GM12878 (cell line): ENCODE data around the gene SMTNL2. TPM values are rescaled to one million over a fixed set of nuclear protein-coding genes. Genes with fewer than 3 reads are reported as not detected.

Experiments
- ATAC-seq: fragments of 200-7000 bp; cut with Tn5 transposase; 3 replicates; pipeline ENCODE4 v1.9.1; 2020; ENCODE audit warnings: mild to moderate bottlenecking, moderate library complexity
- BruUV-seq: library from RNA; stranded (reverse); fragments of 400-500 nt; replicated peaks from 2 replicates; lab custom pipeline; 2021; lab: Mats Ljungman, UMichigan
- CTCF ChIA-PET: fragments of 300-600 bp; sonication (Branson Sonifier 250); formaldehyde crosslinking; extraction: SDS; loops from one replicate; lab custom pipeline; 2021; ENCODE audit warnings: inconsistent platforms; lab: Yijun Ruan, JAX
- POLR2A ChIA-PET: fragments of 350-600 bp; formaldehyde crosslinking; extraction: SDS; loops from one replicate; lab custom pipeline; 2021; ENCODE audit warnings: inconsistent platforms; lab: Charles Lee
- RAD21 ChIA-PET: fragments of 300-600 bp; sonication (Branson Sonifier 250); formaldehyde crosslinking; loops from one replicate; lab custom pipeline; 2023; ENCODE audit warnings: antibody characterized with exemption; ENCODE audit not compliant: unreplicated experiment; lab: Charles Lee
- SMC1A ChIA-PET: fragments of 300-600 bp; sonication (Branson Sonifier 250); formaldehyde crosslinking; loops from one replicate; lab custom pipeline; 2023; ENCODE audit not compliant: unreplicated experiment, uncharacterized antibody; lab: Charles Lee
- DNase-seq: peaks from one replicate; pipeline ENCODE4 v3.0.0-alpha.2; 2011; ENCODE audit warnings: low read depth, low spot score
- FAIRE-seq: peaks from 3 replicates; lab custom pipeline; 2011; peaks lifted over from hg19 to GRCh38; lab: Jason Lieb, UNC
- H2AFZ ChIP-seq: 2 replicates; pipeline ENCODE4 v1.6.0; 2011; ENCODE audit warnings: low read depth, low read length, control low read depth; ENCODE audit not compliant: control insufficient read depth
- H3K27ac ChIP-seq: 2 replicates; pipeline ENCODE4 v1.5.1; 2011; ENCODE audit warnings: control low read depth; ENCODE audit not compliant: control insufficient read depth, insufficient read depth
- H3K27me3 ChIP-seq, 2 experiments: replicated peaks in 1 of 2; 2 replicates each; pipeline versions ENCODE4 v1.6.0 to v1.6.1; 2011; ENCODE audit warnings: low read length in 1 of 2; ENCODE audit not compliant: control insufficient read depth in 2 of 2, insufficient read depth in 2 of 2
- H3K36me3 ChIP-seq, 2 experiments: 2 replicates each; pipeline ENCODE4 v1.5.1; 2011; ENCODE audit warnings: low read length in 1 of 2; ENCODE audit not compliant: control insufficient read depth in 2 of 2, insufficient read depth in 2 of 2
- H3K4me1 ChIP-seq: 2 replicates; pipeline ENCODE4 v1.6.1; 2011; ENCODE audit warnings: mild to moderate bottlenecking, low read length, moderate library complexity, mixed read lengths; ENCODE audit not compliant: control insufficient read depth, insufficient read depth
- H3K4me2 ChIP-seq: 2 replicates; pipeline ENCODE4 v1.6.0; 2011; ENCODE audit warnings: control low read depth; ENCODE audit not compliant: control insufficient read depth, insufficient read depth
- H3K4me3 ChIP-seq: fragments of 200-600 bp; sonication (generic); 2 replicates; pipeline ENCODE4 v1.5.1; 2016
- H3K79me2 ChIP-seq: 2 replicates; pipeline ENCODE4 v1.6.0; 2011; ENCODE audit warnings: low read length; ENCODE audit not compliant: control insufficient read depth, insufficient read depth
- H3K9ac ChIP-seq: 2 replicates; pipeline ENCODE4 v1.8.0; 2011; ENCODE audit warnings: low read length, control low read depth, mixed read lengths; ENCODE audit not compliant: control insufficient read depth, insufficient read depth
- H3K9me3 ChIP-seq: replicated peaks from 3 replicates; pipeline ENCODE4 v1.5.1; 2011; ENCODE audit warnings: mild to moderate bottlenecking, low read length; ENCODE audit not compliant: control insufficient read depth, insufficient read depth
- H4K20me1 ChIP-seq: 2 replicates; pipeline ENCODE4 v1.6.0; 2011; ENCODE audit not compliant: control insufficient read depth, insufficient read depth
- SREBF2 ChIP-seq: IDR thresholded peaks from 2 replicates; pipeline ENCODE4 v1.6.1; 2012; ENCODE audit warnings: mild to moderate bottlenecking, low read length
- ZNF217 ChIP-seq: fragments of 450-650 bp; IDR thresholded peaks from 2 replicates; pipeline ENCODE4 v1.6.1; 2017; ENCODE audit warnings: antibody characterized with exemption, mild to moderate bottlenecking
- ZNF622 ChIP-seq: fragments of 450-650 bp; IDR thresholded peaks from 2 replicates; pipeline ENCODE4 v1.6.1; 2017; ENCODE audit warnings: mild to moderate bottlenecking, inconsistent platforms
- WGBS: methylation state at CpG from one replicate; pipeline ENCODE4 v1.1.6; 2016; ENCODE audit warnings: low lambda C conversion rate; ENCODE audit not compliant: insufficient replicate concordance, insufficient coverage; ENCODE audit errors: missing lambda C conversion rate; 5-methylcytosine and 5-hydroxymethylcytosine counted together
- in situ Hi-C: fragments of 300-500 bp; cut with MboI; formaldehyde crosslinking; loops from 9 replicates; pipeline ENCODE4 v1.14.3; 2018; ENCODE audit warnings: mixed read lengths
- intact Hi-C: fragments of 100-400 bp; cut with micrococcal nuclease; formaldehyde crosslinking; loops from one replicate; pipeline ENCODE4 v1.14.2; 2022; ENCODE audit not compliant: unreplicated experiment
- polyA plus RNA-seq, 11 experiments: library from polyadenylated mRNA; depleted of rRNA in 4 of 11; unstranded in 6 of 11; stranded (reverse) in 5 of 11; fragments of >200 nt; fragmentation: Nextera tagmentation in 4 of 11; fragmentation: Illumina TruSeq in 1 of 11; extraction: Ambion mirVana in 4 of 11; extraction: Trizol in 1 of 11; gene quantifications; 1 replicate in 1 of 11; 2 replicates in 10 of 11; pipeline versions ENCODE4 v1.2.1 to v1.2.3, GENCODE V29; 2011 to 2016; ENCODE audit warnings: inconsistent platforms in 2 of 11, missing spikeins in 2 of 11, low read depth in 1 of 11
- total RNA-seq, 4 experiments: library from RNA; depleted of rRNA in 3 of 4; stranded (reverse); fragments of >200 nt in 3 of 4; fragmentation: Illumina TruSeq in 1 of 4; extraction: Trizol in 1 of 4; gene quantifications; 2 replicates each; pipeline versions ENCODE4 v1.2.1 to v1.2.3, GENCODE V29; 2013 to 2021
- TF ChIP-seq, protein P1 (sequence below): fragments of 450-650 bp; IDR thresholded peaks from 2 replicates; pipeline ENCODE4 v1.6.1; 2017; ENCODE audit warnings: mild to moderate bottlenecking, moderate library complexity

Gene SMTNL2
- total and polyA plus RNA-seq, 10 of the 15 experiments (the other 5 are each of a cell fraction or from before 2014, with no cell fraction given) = not detected

DNA sequence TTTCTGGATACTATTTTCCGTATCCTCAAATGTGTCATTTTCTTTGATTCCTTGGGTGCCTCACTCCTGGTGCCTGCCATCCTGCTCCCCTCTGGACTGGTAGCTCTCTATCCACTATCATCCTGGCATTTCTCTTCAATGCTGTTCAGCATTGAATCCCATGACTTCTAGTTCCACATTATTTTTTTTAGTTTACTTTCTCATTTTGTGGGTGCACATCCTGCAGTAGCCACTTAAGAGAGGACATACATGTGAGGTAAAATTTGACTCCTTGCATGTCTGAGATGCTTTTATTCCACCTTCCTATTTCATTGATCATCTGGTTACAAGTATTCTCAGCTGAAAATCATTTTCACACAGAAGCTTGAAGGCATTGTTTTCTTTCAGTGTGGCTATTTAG lies 38.0 kb downstream of the SMTNL2 start:
- DNase-seq (no peak), ATAC-seq (no peak), FAIRE-seq (no peak)
- H3K9ac ChIP-seq = no peak overlapping the region
- WGBS = 76% methylated on average over 1 of the region's 1 CpG
- ChIA-PET CTCF (interaction anchor here (0.6 to 6.0 kb wide), 2 partner anchors 55 to 59 kb away, joined by 3 to 135 read pairs; no protein-coding TSS in a partner anchor), POLR2A (no interaction called here), SMC1A (no interaction called here), RAD21 (no interaction called here)
- no peaks in the 10 kb centered on the region; the same call in 2 of the 3 replicates for H3K9me3 ChIP-seq
- H3K4me1 ChIP-seq = no peaks in the 10 kb centered on the region
- H3K4me3 ChIP-seq = no peak overlapping the region
- H3K4me2 ChIP-seq = no peak overlapping the region
- H3K27ac ChIP-seq = no peak overlapping the region
- no peak overlapping the region for H2AFZ ChIP-seq
- in situ Hi-C loops (loop anchor here (5.0 kb wide), 1 partner anchor 55 kb away; no protein-coding TSS in a partner anchor), intact Hi-C loops (no loop called here)
- H3K79me2 ChIP-seq = no peaks in the 10 kb centered on the region
- H3K27me3 ChIP-seq = peaks cover 0 to 3% of the 10 kb centered on the region in 2 experiments; a peak in 2 of 4 replicates
- H4K20me1 ChIP-seq = no peaks in the 10 kb centered on the region
- TF ChIP-seq SREBF2 (no peak), ZNF622 (no peak), ZNF217 (no peak)
- TF ChIP-seq, protein P1, sequence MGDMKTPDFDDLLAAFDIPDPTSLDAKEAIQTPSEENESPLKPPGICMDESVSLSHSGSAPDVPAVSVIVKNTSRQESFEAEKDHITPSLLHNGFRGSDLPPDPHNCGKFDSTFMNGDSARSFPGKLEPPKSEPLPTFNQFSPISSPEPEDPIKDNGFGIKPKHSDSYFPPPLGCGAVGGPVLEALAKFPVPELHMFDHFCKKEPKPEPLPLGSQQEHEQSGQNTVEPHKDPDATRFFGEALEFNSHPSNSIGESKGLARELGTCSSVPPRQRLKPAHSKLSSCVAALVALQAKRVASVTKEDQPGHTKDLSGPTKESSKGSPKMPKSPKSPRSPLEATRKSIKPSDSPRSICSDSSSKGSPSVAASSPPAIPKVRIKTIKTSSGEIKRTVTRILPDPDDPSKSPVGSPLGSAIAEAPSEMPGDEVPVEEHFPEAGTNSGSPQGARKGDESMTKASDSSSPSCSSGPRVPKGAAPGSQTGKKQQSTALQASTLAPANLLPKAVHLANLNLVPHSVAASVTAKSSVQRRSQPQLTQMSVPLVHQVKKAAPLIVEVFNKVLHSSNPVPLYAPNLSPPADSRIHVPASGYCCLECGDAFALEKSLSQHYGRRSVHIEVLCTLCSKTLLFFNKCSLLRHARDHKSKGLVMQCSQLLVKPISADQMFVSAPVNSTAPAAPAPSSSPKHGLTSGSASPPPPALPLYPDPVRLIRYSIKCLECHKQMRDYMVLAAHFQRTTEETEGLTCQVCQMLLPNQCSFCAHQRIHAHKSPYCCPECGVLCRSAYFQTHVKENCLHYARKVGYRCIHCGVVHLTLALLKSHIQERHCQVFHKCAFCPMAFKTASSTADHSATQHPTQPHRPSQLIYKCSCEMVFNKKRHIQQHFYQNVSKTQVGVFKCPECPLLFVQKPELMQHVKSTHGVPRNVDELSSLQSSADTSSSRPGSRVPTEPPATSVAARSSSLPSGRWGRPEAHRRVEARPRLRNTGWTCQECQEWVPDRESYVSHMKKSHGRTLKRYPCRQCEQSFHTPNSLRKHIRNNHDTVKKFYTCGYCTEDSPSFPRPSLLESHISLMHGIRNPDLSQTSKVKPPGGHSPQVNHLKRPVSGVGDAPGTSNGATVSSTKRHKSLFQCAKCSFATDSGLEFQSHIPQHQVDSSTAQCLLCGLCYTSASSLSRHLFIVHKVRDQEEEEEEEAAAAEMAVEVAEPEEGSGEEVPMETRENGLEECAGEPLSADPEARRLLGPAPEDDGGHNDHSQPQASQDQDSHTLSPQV = no peak
- H3K36me3 ChIP-seq = no peaks in the 10 kb centered on the region
- no TSS peak for BruUV-seq
